Measurements from ENCODE around the gene DHX35. TPM values are rescaled to one million over a fixed set of nuclear protein-coding genes. Genes with fewer than 3 reads are reported as not detected.

Gene DHX35
- total RNA-seq (2021; ENCODE audit: unreplicated experiment) (11.2 TPM), Bru-seq, nascent RNA (percentile 71 among the genes with signal in this experiment), BruChase-seq, experiment 1, labeled RNA remaining after a 6-hour chase (percentile 63 among the genes with signal in this experiment), BruChase-seq, experiment 2, labeled RNA remaining after a 2-hour chase (percentile 66 among the genes with signal in this experiment)
- 4.7 and 6.0 TPM in 2 replicates for polyA plus RNA-seq (2012)
- long read RNA-seq, transcript DHX35-201 (22 exons, 3,325 nt): major isoform, 16 of 31 reads
- long read RNA-seq, partial matches to known transcripts: 3 of 31 reads
- long read RNA-seq, other reads (novel, unspliced or antisense): 10 of 31 reads

DNA sequence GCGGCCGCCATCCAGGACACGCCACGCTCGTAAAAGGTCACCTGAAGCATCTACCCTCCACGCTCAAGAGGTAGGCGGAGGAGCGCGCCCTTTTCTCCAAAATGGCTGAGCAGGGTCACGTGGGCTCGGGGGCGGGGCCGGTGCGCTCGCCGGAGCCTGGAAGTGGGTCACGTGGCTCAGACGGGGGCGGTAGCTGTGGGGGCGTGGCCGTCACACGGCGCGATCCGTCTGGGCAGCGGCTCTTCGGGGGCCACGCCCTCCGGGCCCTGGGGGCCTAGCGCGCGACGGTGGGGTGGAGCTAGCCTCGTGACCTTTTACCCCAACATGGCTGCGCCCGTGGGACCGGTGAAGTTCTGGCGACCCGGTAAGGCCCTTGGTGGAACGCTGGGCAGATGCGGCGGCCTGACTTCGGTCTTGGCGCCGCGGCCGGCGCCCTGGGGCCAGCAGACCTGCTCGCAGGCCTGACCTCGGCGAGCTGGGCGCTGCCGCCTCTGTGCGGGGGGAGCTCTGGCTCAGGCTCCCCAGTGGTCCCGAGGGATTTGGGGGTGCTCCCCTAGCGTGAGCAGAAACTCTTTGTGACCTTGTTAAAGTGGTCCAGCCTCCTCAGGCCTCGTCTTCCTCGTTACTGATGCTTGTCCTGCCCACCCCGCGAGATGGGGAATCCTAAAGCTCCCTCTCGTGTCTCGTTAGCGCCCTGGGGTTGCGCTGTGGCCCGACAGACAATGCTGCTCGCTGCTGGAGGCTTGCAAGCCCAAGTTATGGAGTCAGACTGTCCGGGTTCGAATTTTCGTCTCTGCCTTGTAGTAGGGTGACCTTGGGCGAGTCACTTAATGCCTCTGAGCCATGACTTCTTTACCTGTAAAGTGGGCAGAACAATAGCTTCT lies at the start of gene DHX35:
TSS of gene DHX35 (plus strand) at position 301 of the 884 bp plus-strand sequence. CDS start at position 325, 24 bp downstream.
- TF ChIP-seq YY1 (IDR thresholded peaks at IDR 0.05; ENCODE audit: extremely low read depth, insufficient replicate concordance, low read depth, low read length) (peak; percentile 91), POLR2A (IDR thresholded peaks at IDR 0.05; ENCODE audit: borderline replicate concordance, extremely low read depth, insufficient read depth, insufficient read length) (peak; percentile 59), RAD21 (IDR thresholded peaks at IDR 0.05; ENCODE audit: low read depth) (peak; percentile 31; the same call in 1 of the 2 replicates), JUND (IDR thresholded peaks at IDR 0.05) (no peak), CEBPB (IDR thresholded peaks at IDR 0.05; ENCODE audit: low read depth) (no peak), CTCF (IDR thresholded peaks at IDR 0.05 in 2 of 3, conservative IDR thresholded peaks at IDR 0.05 in 1 of 3; ENCODE audit: borderline replicate concordance in 1 of 3, insufficient read depth in 1 of 3, low read depth in 2 of 3, low read length in 2 of 3) (peak in 2 of 3 experiments; percentile 9 to 23; a peak in 1 of 6 replicates), MAX (IDR thresholded peaks at IDR 0.05) (peak; percentile 93), EGR1 (IDR thresholded peaks at IDR 0.05; ENCODE audit: low read depth) (peak; percentile 97), SIN3A (IDR thresholded peaks at IDR 0.05; ENCODE audit: low read depth) (peak; percentile 46), POLR2AphosphoS5 (IDR thresholded peaks at IDR 0.05; ENCODE audit: low read depth, low read length) (peak; percentile 74), SP1 (IDR thresholded peaks at IDR 0.05; ENCODE audit: low read depth) (peak; percentile 74), ZFX (IDR thresholded peaks at IDR 0.05) (peak; percentile 85)
- TF ChIP-seq, protein P1, sequence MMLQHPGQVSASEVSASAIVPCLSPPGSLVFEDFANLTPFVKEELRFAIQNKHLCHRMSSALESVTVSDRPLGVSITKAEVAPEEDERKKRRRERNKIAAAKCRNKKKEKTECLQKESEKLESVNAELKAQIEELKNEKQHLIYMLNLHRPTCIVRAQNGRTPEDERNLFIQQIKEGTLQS (IDR thresholded peaks at IDR 0.05): no peak

More for the DNA sequence above, at the start of gene DHX35:
- peak within 1 kb of the TSS; percentile 72 for H2AFZ ChIP-seq (ENCODE audit: low read depth, low read length, poor library complexity, severe bottlenecking)
- DNase-seq (ENCODE audit: low read depth, low spot score) (peak; percentile 91), ATAC-seq (peak; percentile 98)
- H3K4me2 ChIP-seq (ENCODE audit: low read length): peak within 1 kb of the TSS; percentile 90
- RAD21 ChIA-PET (ENCODE audit: low non-redundant PET in 1 of 2, low total read pairs in 2 of 2, uncharacterized antibody in 2 of 2, unreplicated experiment in 2 of 2): no interaction called here
- CTCF ChIA-PET: interaction anchor here (0.6 to 1.0 kb wide), 4 partner anchors 9 to 328 kb away, joined by 3 to 4 read pairs (median 3); partner anchors contain the start of gene FAM83D
- peak within 1 kb of the TSS; percentile 93 for H3K27ac ChIP-seq (ENCODE audit: low read depth, low read length)
- POLR2A ChIA-PET: interaction anchor here (0.9 to 2.3 kb wide), 5 partner anchors 9 to 45 kb away, joined by 3 to 11 read pairs (median 5); partner anchors contain the start of gene FAM83D
- peak within 1 kb of the TSS; percentile 95 for H3K9ac ChIP-seq (ENCODE audit: low read length)
- intact Hi-C loops (cut with micrococcal nuclease): loop anchor here (2.0 kb wide), 1 partner anchor 29 kb away; no protein-coding TSS in a partner anchor
- no peaks in the 10 kb centered on the region for H3K9me3 ChIP-seq (ENCODE audit: control insufficient read depth in 1 of 2, insufficient read depth in 1 of 2, low read depth in 1 of 2, low read length in 2 of 2)
- no peaks in the 10 kb centered on the region for H4K20me1 ChIP-seq (ENCODE audit: insufficient read depth)
- H3K4me1 ChIP-seq (ENCODE audit: control insufficient read depth in 1 of 2, insufficient read depth in 2 of 2, low read length in 2 of 2): peaks cover 7 to 21% of the 10 kb centered on the region in 2 experiments
- H3K9me2 ChIP-seq (ENCODE audit: insufficient read depth): no peaks in the 10 kb centered on the region
- H3K79me2 ChIP-seq (ENCODE audit: insufficient read depth, low read length): peaks cover 45% of the 10 kb centered on the region
- no peaks in the 10 kb centered on the region for H3K36me3 ChIP-seq (ENCODE audit: control insufficient read depth in 1 of 2, insufficient read depth in 2 of 2, low read length in 2 of 2)
- BruUV-seq (replicated peaks): no TSS peak
- H3K4me3 ChIP-seq (replicated peaks in 1 of 2; ENCODE audit: low read depth in 1 of 2, low read length in 2 of 2): peak within 1 kb of the TSS; percentile 78 to 97
- no peaks in the 10 kb centered on the region for H3K27me3 ChIP-seq (ENCODE audit: insufficient read depth, low read length)

All from HCT116 (cell line).